Suprapubic skin (tissue), 4 donors: ENCODE measurements around the gene HIVEP3.

Experiments used
- EP300 ChIP-seq: sonication (generic); formaldehyde crosslinking; IDR thresholded peaks from one replicate; pipeline ENCODE4 v1.6.1; 2017; ENCODE audit warnings: antibody characterized with exemption
- POLR2A ChIP-seq, 2 donors: fragments of 450-650 bp; IDR thresholded peaks; one replicate each; pipeline ENCODE4 v1.6.1; 2017; ENCODE audit warnings: antibody characterized with exemption in 2 of 2, mild to moderate bottlenecking in 2 of 2, moderate library complexity in 2 of 2
- POLR2AphosphoS5 ChIP-seq, 3 donors: sonication (generic); formaldehyde crosslinking; IDR thresholded peaks; one replicate each; pipeline ENCODE4 v1.6.1; 2017; ENCODE audit warnings: antibody characterized with exemption in 3 of 3
- TF ChIP-seq, protein P1 (sequence below), 2 donors: fragments of 200-600 bp in 1 of 2; fragments of 450-650 bp in 1 of 2; sonication (generic) in 1 of 2; IDR thresholded peaks; one replicate each; pipeline ENCODE4 v1.5.1; 2016 to 2019; ENCODE audit warnings: antibody characterized with exemption in 2 of 2, mild to moderate bottlenecking in 1 of 2, moderate library complexity in 1 of 2

DNA sequence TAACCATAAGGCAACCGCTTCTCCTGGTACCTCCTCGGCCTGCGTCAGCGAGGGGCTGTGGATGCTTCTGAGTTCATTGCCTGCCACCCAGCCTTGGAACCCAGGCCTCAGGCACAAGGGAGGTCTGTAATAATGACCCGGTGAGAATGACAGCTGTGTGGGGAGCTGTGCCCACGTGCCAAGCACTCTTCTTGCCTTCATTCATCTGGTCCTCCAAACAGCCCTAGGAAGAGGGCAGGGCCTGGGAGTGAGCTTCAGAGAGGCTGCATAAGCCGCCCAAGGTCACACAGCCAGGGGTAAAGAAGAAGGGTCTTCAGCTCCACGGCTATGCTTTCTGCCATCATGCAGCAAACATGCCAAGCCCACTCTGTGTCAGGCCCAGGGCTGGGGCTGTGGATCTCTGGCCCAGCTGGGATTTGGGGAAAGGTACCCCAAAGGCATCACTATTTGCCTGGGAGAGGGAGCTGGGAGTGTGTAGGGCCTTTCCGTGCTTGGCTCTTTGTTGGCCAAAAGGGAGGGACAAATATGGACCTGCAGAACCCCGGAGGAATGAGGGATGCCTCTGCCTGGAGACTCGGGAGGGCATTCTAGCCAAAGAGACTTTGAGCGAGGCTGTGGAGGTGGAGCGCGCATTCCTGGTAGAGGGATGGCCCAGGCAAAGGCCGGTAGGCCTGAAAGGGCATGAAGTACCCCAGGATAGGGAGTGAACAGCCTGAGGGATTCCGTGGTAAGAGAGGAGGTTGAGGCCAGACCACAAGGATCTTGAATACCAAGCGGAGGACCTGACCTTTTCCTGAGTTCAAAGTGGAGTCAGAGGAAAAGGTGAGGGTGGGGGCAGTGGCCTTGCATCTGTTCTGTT is 424.1 kb downstream of the HIVEP3 start:
- TF ChIP-seq, protein P1, sequence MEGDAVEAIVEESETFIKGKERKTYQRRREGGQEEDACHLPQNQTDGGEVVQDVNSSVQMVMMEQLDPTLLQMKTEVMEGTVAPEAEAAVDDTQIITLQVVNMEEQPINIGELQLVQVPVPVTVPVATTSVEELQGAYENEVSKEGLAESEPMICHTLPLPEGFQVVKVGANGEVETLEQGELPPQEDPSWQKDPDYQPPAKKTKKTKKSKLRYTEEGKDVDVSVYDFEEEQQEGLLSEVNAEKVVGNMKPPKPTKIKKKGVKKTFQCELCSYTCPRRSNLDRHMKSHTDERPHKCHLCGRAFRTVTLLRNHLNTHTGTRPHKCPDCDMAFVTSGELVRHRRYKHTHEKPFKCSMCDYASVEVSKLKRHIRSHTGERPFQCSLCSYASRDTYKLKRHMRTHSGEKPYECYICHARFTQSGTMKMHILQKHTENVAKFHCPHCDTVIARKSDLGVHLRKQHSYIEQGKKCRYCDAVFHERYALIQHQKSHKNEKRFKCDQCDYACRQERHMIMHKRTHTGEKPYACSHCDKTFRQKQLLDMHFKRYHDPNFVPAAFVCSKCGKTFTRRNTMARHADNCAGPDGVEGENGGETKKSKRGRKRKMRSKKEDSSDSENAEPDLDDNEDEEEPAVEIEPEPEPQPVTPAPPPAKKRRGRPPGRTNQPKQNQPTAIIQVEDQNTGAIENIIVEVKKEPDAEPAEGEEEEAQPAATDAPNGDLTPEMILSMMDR (IDR thresholded peaks at IDR 0.05): no peak
- no peak for TF ChIP-seq POLR2A (IDR thresholded peaks at IDR 0.05)
- TF ChIP-seq EP300: no peak
- no peak for TF ChIP-seq POLR2AphosphoS5 (IDR thresholded peaks at IDR 0.05)
